Smooth muscle cell (in vitro differentiated cells): Measurements from ENCODE around the gene GSTM4. TPM values are rescaled to one million over a fixed set of nuclear protein-coding genes. Genes with fewer than 3 reads are reported as not detected.
A peak's percentile ranks its signal among the peaks of the same experiment; 100 is the strongest.

Source experiments
- DNase-seq: peaks from one replicate; lab custom pipeline; 2025; ENCODE audit not compliant: unreplicated experiment; lab: John Stamatoyannopoulos, UW
- H2AFZ ChIP-seq: fragments of 200-600 bp; sonication (generic); 2 replicates; pipeline ENCODE4 v1.6.0; 2016; ENCODE audit warnings: antibody characterized with exemption, low read depth, mild to moderate bottlenecking
- H3F3A ChIP-seq: fragments of 200-600 bp; sonication (generic); 2 replicates; pipeline ENCODE4 v1.6.0; 2017; ENCODE audit warnings: antibody characterized with exemption, low read depth
- H3K27ac ChIP-seq: fragments of 200-600 bp; sonication (generic); 2 replicates; pipeline ENCODE4 v1.5.1; 2016; ENCODE audit warnings: low read depth, mild to moderate bottlenecking
- H3K27me3 ChIP-seq: fragments of 200-600 bp; sonication (generic); 2 replicates; pipeline ENCODE4 v1.6.1; 2016; ENCODE audit warnings: low read depth, mild to moderate bottlenecking
- H3K36me3 ChIP-seq: fragments of 200-600 bp; sonication (generic); 2 replicates; pipeline ENCODE4 v1.5.1; 2016; ENCODE audit warnings: low read depth
- H3K4me1 ChIP-seq: fragments of 200-600 bp; sonication (generic); 2 replicates; pipeline ENCODE4 v1.5.1; 2016; ENCODE audit warnings: low read depth
- H3K4me2 ChIP-seq: fragments of 200-600 bp; sonication (generic); 2 replicates; pipeline ENCODE4 v1.6.0; 2016; ENCODE audit warnings: mild to moderate bottlenecking
- H3K4me3 ChIP-seq: fragments of 200-600 bp; sonication (generic); 2 replicates; pipeline ENCODE4 v1.5.1; 2016; ENCODE audit warnings: mild to moderate bottlenecking
- H3K79me2 ChIP-seq: fragments of 200-600 bp; sonication (generic); 2 replicates; pipeline ENCODE4 v1.6.0; 2016; ENCODE audit warnings: low read depth, mild to moderate bottlenecking
- H3K9ac ChIP-seq: fragments of 200-600 bp; sonication (generic); 2 replicates; pipeline ENCODE4 v1.6.0; 2016; ENCODE audit warnings: low read depth
- H3K9me3 ChIP-seq: fragments of 200-600 bp; sonication (generic); replicated peaks from 2 replicates; pipeline ENCODE4 v1.5.1; 2016; ENCODE audit warnings: low read depth
- H4K20me1 ChIP-seq: fragments of 200-600 bp; sonication (generic); 2 replicates; pipeline ENCODE4 v1.6.0; 2016; ENCODE audit warnings: low read depth
- WGBS: methylation state at CpG from one replicate; pipeline ENCODE4 v1.1.7; 2016; ENCODE audit warnings: low lambda C conversion rate; 5-methylcytosine and 5-hydroxymethylcytosine counted together
- polyA plus RNA-seq: library from polyadenylated mRNA; unstranded; fragments of >200 nt; fragmentation: Nextera tagmentation; extraction: Ambion mirVana; gene quantifications from 2 replicates; pipeline ENCODE4 v1.2.1, GENCODE V29; 2016
- total RNA-seq: library from RNA; depleted of rRNA; stranded (reverse); fragments of >200 nt; gene quantifications from 2 replicates; pipeline ENCODE4 v1.2.3, GENCODE V29; 2014
- TF ChIP-seq, protein P1 (sequence below): fragments of 200-600 bp; sonication (generic); IDR thresholded peaks from 2 replicates; pipeline ENCODE4 v1.5.1; 2017; ENCODE audit warnings: borderline replicate concordance, mild to moderate bottlenecking, antibody characterized with exemption; ENCODE audit not compliant: insufficient read depth, poor library complexity, severe bottlenecking

Gene GSTM4
- total and polyA plus RNA-seq, 2 experiments from 2014 or later = 25.8 to 34.4 TPM

DNA sequence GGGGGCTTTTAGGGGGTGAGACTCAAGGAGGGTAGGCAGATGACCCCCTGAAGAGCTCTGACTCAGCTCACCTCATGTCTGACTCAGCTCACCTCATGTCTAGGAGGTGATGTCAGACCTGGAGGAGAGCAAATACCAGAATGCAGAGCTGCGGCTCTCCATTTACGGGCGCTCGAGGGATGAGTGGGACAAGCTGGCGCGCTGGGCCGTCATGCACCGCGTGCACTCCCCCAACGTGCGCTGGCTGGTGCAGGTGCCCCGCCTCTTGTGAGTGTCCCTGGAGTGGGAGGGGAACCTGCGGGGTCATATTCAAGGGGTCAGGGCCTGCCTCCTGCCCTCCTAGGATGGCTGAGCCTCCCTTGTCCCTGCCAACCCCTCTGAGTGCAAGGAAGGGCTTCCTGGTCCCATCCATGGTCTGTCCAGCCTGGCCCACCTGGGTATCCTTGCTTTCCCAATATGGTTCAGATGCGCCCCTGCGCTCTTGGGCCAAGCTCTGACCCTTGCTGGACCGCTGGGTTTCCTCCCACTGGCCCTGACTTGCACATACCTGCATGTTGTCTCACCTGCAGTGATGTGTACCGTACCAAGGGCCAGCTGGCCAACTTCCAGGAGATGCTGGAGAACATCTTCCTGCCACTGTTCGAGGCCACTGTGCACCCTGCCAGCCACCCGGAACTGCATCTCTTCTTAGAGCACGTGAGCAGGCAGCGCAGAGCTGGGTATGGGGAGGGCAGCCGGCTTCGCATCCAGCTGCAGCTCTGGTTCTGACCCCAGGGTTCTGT, 27.2 kb upstream of the GSTM4 start:
- Histone ChIP-seq H3K79me2 (peaks cover 18% of the 10 kb centered on the region), H3K27me3 (no peaks in the 10 kb centered on the region), H3K9me3 (no peaks in the 10 kb centered on the region), H3K9ac (no peak overlapping the region), H3K36me3 (no peaks in the 10 kb centered on the region), H3K4me2 (no peak overlapping the region), H2AFZ (no peak overlapping the region), H3K4me3 (no peak overlapping the region), H3K4me1 (no peaks in the 10 kb centered on the region), H3F3A (no peaks in the 10 kb centered on the region), H3K27ac (no peak overlapping the region), H4K20me1 (peaks cover 31% of the 10 kb centered on the region)
- no peak for DNase-seq
- TF ChIP-seq, protein P1, sequence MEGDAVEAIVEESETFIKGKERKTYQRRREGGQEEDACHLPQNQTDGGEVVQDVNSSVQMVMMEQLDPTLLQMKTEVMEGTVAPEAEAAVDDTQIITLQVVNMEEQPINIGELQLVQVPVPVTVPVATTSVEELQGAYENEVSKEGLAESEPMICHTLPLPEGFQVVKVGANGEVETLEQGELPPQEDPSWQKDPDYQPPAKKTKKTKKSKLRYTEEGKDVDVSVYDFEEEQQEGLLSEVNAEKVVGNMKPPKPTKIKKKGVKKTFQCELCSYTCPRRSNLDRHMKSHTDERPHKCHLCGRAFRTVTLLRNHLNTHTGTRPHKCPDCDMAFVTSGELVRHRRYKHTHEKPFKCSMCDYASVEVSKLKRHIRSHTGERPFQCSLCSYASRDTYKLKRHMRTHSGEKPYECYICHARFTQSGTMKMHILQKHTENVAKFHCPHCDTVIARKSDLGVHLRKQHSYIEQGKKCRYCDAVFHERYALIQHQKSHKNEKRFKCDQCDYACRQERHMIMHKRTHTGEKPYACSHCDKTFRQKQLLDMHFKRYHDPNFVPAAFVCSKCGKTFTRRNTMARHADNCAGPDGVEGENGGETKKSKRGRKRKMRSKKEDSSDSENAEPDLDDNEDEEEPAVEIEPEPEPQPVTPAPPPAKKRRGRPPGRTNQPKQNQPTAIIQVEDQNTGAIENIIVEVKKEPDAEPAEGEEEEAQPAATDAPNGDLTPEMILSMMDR = no peak
- WGBS = 95% methylated on average over 23 of the region's 23 CpGs

DNA sequence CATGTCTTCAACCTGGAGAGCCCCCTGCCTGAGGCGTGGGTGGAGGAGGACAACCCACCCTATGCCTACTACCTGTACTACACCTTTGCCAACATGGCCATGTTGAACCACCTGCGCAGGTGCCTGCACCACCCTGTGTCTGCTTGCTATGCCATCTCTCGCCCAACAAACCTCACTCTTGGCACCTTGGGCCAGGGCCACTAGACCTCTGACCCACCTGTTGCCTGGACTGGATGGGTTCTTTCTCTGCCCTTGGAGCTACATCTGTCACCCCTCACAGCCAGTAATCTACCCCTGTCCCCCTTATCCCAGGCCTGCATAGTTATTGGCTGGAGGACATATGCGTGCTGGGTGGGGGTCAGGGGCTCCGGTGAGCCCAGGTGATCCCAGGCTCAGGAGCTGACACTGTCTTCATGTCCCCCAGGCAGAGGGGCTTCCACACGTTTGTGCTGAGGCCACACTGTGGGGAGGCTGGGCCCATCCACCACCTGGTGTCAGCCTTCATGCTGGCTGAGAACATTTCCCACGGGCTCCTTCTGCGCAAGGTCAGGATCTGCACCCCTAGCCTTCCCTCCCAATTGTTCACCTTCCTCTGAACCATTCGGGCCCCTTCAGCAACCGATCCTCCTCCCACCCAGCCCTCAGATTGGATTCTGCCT, 26.4 kb upstream of the GSTM4 start:
- H3K27ac ChIP-seq = no peak overlapping the region
- no peaks in the 10 kb centered on the region for H3K4me1 ChIP-seq
- DNase-seq = no peak
- H3K36me3 ChIP-seq = no peaks in the 10 kb centered on the region
- H3K27me3 ChIP-seq = no peaks in the 10 kb centered on the region
- H3K4me3 ChIP-seq = no peak overlapping the region
- TF ChIP-seq, protein P1 = no peak
- H3K4me2 ChIP-seq = no peak overlapping the region
- peaks cover 10% of the 10 kb centered on the region for H3K79me2 ChIP-seq
- no peak overlapping the region for H3K9ac ChIP-seq
- WGBS = 97% methylated on average over 10 of the region's 10 CpGs
- no peak overlapping the region for H2AFZ ChIP-seq
- H4K20me1 ChIP-seq = peaks cover 23% of the 10 kb centered on the region
- H3F3A ChIP-seq = no peaks in the 10 kb centered on the region
- H3K9me3 ChIP-seq = no peaks in the 10 kb centered on the region

DNA sequence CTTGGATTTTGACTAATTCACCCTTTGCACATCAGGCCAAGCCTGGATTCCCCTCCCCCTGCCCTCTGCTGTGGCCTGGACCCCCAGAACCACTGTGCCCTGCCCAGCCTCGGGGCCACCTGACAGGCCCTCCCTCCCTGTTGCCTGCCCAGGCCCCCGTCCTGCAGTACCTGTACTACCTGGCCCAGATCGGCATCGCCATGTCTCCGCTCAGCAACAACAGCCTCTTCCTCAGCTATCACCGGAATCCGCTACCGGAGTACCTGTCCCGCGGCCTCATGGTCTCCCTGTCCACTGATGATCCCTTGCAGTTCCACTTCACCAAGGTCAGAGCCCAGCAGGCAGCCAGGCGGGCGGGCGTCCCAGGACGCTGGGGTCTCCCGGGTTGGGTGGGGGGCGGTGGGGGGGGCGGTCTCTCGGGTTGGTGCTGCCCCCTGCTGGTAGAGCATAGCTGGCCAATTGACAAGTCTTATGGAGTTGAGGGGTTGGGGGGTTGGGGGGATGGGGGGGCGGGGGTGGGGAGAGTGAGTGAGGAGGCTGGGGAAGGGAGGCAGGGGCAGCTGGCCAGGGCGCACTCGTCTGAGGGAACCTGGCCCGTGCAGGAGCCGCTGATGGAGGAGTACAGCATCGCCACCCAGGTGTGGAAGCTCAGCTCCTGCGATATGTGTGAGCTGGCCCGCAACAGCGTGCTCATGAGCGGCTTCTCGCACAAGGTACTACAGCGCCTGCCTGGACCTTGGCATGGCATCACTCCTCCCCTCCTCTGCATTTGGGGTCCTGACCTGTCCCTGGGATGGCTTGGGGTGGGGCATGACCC, 25.6 kb upstream of the GSTM4 start:
- Histone ChIP-seq H3K36me3 (no peaks in the 10 kb centered on the region), H4K20me1 (peaks cover 16% of the 10 kb centered on the region), H3K27ac (no peak overlapping the region), H3K9ac (no peak overlapping the region), H3K4me3 (no peak overlapping the region), H2AFZ (no peak overlapping the region), H3K9me3 (no peaks in the 10 kb centered on the region), H3F3A (no peaks in the 10 kb centered on the region), H3K4me2 (no peak overlapping the region), H3K79me2 (peaks cover 2% of the 10 kb centered on the region), H3K4me1 (no peaks in the 10 kb centered on the region), H3K27me3 (no peaks in the 10 kb centered on the region)
- WGBS = 81% methylated on average over 28 of the region's 30 CpGs
- DNase-seq = no peak
- TF ChIP-seq, protein P1 = peak; percentile 57
